ENCODE data around the gene DNAH14. TPM values are rescaled to one million over a fixed set of nuclear protein-coding genes. Genes with fewer than 3 reads are reported as not detected.

DNAH14 gene
- polyA plus RNA-seq, 1 donor (not counting 4 experiments of a cell fraction or from before 2014, with no cell fraction given) = 6.4 TPM

GRCh38 chr1:225413708-225414375, 484.4 kb downstream of the DNAH14 start:
- Histone ChIP-seq H3K79me2 (ENCODE audit: control insufficient read depth, insufficient read depth, low read length) (peaks cover 10% of the 10 kb centered on the region), H3K27ac (ENCODE audit: control insufficient read depth, insufficient read depth, low read length) (no peak overlapping the region), H4K20me1 (ENCODE audit: control insufficient read depth, extremely low read depth, insufficient read depth, low read length) (no peaks in the 10 kb centered on the region), H3K9ac (ENCODE audit: control insufficient read depth, extremely low read depth, insufficient read depth, low read length) (no peak overlapping the region), H3K27me3 (ENCODE audit: control insufficient read depth, extremely low read depth, insufficient read depth, low read length) (no peaks in the 10 kb centered on the region), H3K9me1 (ENCODE audit: control insufficient read depth, extremely low read depth, insufficient read depth, low read length) (peaks cover 5% of the 10 kb centered on the region), H3K4me2 (ENCODE audit: control insufficient read depth, extremely low read depth, insufficient read depth, low read depth, low read length) (no peak overlapping the region), H3K36me3 (ENCODE audit: control insufficient read depth in 2 of 2, extremely low read depth in 1 of 2, insufficient read depth in 2 of 2, low read length in 2 of 2) (peaks cover 19 to 34% of the 10 kb centered on the region in 2 experiments), H3K4me1 (ENCODE audit: control insufficient read depth, extremely low read depth, insufficient read depth, low read length) (no peaks in the 10 kb centered on the region), H3K9me3 (ENCODE audit: control insufficient read depth, low read depth, low read length) (no peaks in the 10 kb centered on the region), H3K4me3 (ENCODE audit: control insufficient read depth in 2 of 3, extremely low read depth in 1 of 3, insufficient read depth in 2 of 3, low read depth in 1 of 3, low read length in 3 of 3) (no peak overlapping the region), H2AFZ (ENCODE audit: control insufficient read depth, low read length) (no peak overlapping the region)
- FAIRE-seq = no peak
- DNase-seq (ENCODE audit: low read depth, low spot score) = no peak
- no peak for TF ChIP-seq EZH2 (IDR thresholded peaks at IDR 0.05; ENCODE audit: low read length)
- no peak for TF ChIP-seq CTCF (optimal IDR thresholded peaks at IDR 0.05 in 1 of 3, IDR thresholded peaks at IDR 0.05 in 1 of 3, conservative IDR thresholded peaks at IDR 0.05 in 1 of 3; ENCODE audit: extremely low read depth in 1 of 3, insufficient read depth in 2 of 3, low read length in 3 of 3)
- dilution Hi-C loops (cut with MboI; ENCODE audit: extremely low pct_ligation_motif_present, low sequenced_read_pairs) = no loop called here

- Histone ChIP-seq H3K4me3 (ENCODE audit: control insufficient read depth in 2 of 3, extremely low read depth in 1 of 3, insufficient read depth in 2 of 3, low read depth in 1 of 3, low read length in 3 of 3) (no peak overlapping the region), H2AFZ (ENCODE audit: control insufficient read depth, low read length) (no peak overlapping the region), H3K4me2 (ENCODE audit: control insufficient read depth, extremely low read depth, insufficient read depth, low read depth, low read length) (no peak overlapping the region), H3K36me3 (ENCODE audit: control insufficient read depth in 2 of 2, extremely low read depth in 1 of 2, insufficient read depth in 2 of 2, low read length in 2 of 2) (peaks cover 22 to 38% of the 10 kb centered on the region in 2 experiments), H3K9me3 (ENCODE audit: control insufficient read depth, low read depth, low read length) (no peaks in the 10 kb centered on the region), H3K27me3 (ENCODE audit: control insufficient read depth, extremely low read depth, insufficient read depth, low read length) (no peaks in the 10 kb centered on the region), H3K27ac (ENCODE audit: control insufficient read depth, insufficient read depth, low read length) (no peak overlapping the region), H3K9me1 (ENCODE audit: control insufficient read depth, extremely low read depth, insufficient read depth, low read length) (peaks cover 5% of the 10 kb centered on the region), H3K4me1 (ENCODE audit: control insufficient read depth, extremely low read depth, insufficient read depth, low read length) (no peaks in the 10 kb centered on the region), H3K9ac (ENCODE audit: control insufficient read depth, extremely low read depth, insufficient read depth, low read length) (no peak overlapping the region), H3K79me2 (ENCODE audit: control insufficient read depth, insufficient read depth, low read length) (peaks cover 12% of the 10 kb centered on the region), H4K20me1 (ENCODE audit: control insufficient read depth, extremely low read depth, insufficient read depth, low read length) (no peaks in the 10 kb centered on the region)
- TF ChIP-seq CTCF (optimal IDR thresholded peaks at IDR 0.05 in 1 of 3, IDR thresholded peaks at IDR 0.05 in 1 of 3, conservative IDR thresholded peaks at IDR 0.05 in 1 of 3; ENCODE audit: extremely low read depth in 1 of 3, insufficient read depth in 2 of 3, low read length in 3 of 3) = no peak
- TF ChIP-seq EZH2 (IDR thresholded peaks at IDR 0.05; ENCODE audit: low read length) = no peak
- dilution Hi-C loops (cut with MboI; ENCODE audit: extremely low pct_ligation_motif_present, low sequenced_read_pairs) = no loop called here
- DNase-seq (ENCODE audit: low read depth, low spot score) = no peak
- no peak for FAIRE-seq
These were observed 485.8 kb downstream of the DNAH14 start for GRCh38 chr1:225415307-225415706.
